ENCODE data around the gene KIF22. TPM values are rescaled to one million over a fixed set of nuclear protein-coding genes. Genes with fewer than 3 reads are reported as not detected.

Gene KIF22
- total and polyA plus RNA-seq, 10 donors, result 26.6 to 59.2 (median 39.0) TPM

- H3K27ac ChIP-seq, result peak overlapping the region in 7 of 8 donors; percentile 60 to 82 (median 77)
- intact Hi-C loops (cut with DNase I; ENCODE audit: low total_unique reads), result no loop called here
- 40 to 64% (median 59%) methylated on average over 7 of the region's 7 CpGs for WGBS, 5 donors
- no peak overlapping the region for H3K4me3 ChIP-seq
- peaks cover 0 to 22% (median 12%) of the 10 kb centered on the region in 6 donors for H3K4me1 ChIP-seq
- H3K36me3 ChIP-seq, result peaks cover 0 to 35% (median 3%) of the 10 kb centered on the region in 6 donors
- H3K9me3 ChIP-seq, result no peaks in the 10 kb centered on the region
- no peak for TF ChIP-seq CTCF (IDR thresholded peaks at IDR 0.05 in 8 of 11, conservative IDR thresholded peaks at IDR 0.05 in 3 of 11)
- peak in 1 of 3 donors; percentile 83 for TF ChIP-seq POLR2AphosphoS5 (IDR thresholded peaks at IDR 0.05)
- TF ChIP-seq POLR2A (IDR thresholded peaks at IDR 0.05), result peak in 1 of 3 donors; percentile 28
- H3K27me3 ChIP-seq (replicated peaks in 1 of 7), result no peaks in the 10 kb centered on the region
- DNase-seq, result no peak
Measured at GRCh38 chr16:29852654-29853053, 62.1 kb downstream of the KIF22 start.

- no peak for DNase-seq
- H3K9me3 ChIP-seq, result no peaks in the 10 kb centered on the region
- WGBS, 5 donors, result 88 to 93% (median 92%) methylated on average over 5 of the region's 5 CpGs
- H3K36me3 ChIP-seq, result peaks cover 0 to 35% (median 15%) of the 10 kb centered on the region in 6 donors
- H3K4me3 ChIP-seq, result no peak overlapping the region
- intact Hi-C loops (cut with DNase I; ENCODE audit: low total_unique reads), result no loop called here
- peaks cover 0 to 15% (median 6%) of the 10 kb centered on the region in 6 donors for H3K4me1 ChIP-seq
- no peak overlapping the region for H3K27ac ChIP-seq
- TF ChIP-seq CTCF (IDR thresholded peaks at IDR 0.05 in 8 of 11, conservative IDR thresholded peaks at IDR 0.05 in 3 of 11) (no peak), POLR2A (IDR thresholded peaks at IDR 0.05) (no peak), POLR2AphosphoS5 (IDR thresholded peaks at IDR 0.05) (no peak)
- no peaks in the 10 kb centered on the region for H3K27me3 ChIP-seq (replicated peaks in 1 of 7)
Measured at GRCh38 chr16:29854520-29855100, 64.1 kb downstream of the KIF22 start.

Small RNAs within 50 kb of the gene (small RNA-seq; reads per million reads assigned to genes)
- gene AC009133.6 (0 reads per million in 4 donors), gene AC120114.4 (0 reads per million in 4 donors)

Other genes starting within 250 kb of the KIF22 start
- 10 to 100 TPM; 21.6 to 46.4 (median 28.7) TPM for gene SPN, start 127.5 kb upstream of the KIF22 start, total RNA-seq
- gene SPN, start 127.5 kb upstream of the KIF22 start, polyA plus RNA-seq, result 1 to 10 TPM; 3.9 to 9.1 (median 7.3) TPM
- 10 to 100 TPM in 6 of 7 donors, 1 to 10 TPM in 1; 8.8 to 37.2 (median 21.7) TPM for gene QPRT, start 111.6 kb upstream of the KIF22 start, total RNA-seq
- 1 to 10 TPM; 3.3 to 8.0 (median 7.5) TPM for gene QPRT, start 111.6 kb upstream of the KIF22 start, polyA plus RNA-seq
- gene C16orf54, start 44.8 kb upstream of the KIF22 start, total RNA-seq, result 10 to 100 TPM; 34.5 to 46.0 (median 40.5) TPM
- 10 to 100 TPM; 15.6 to 21.0 (median 16.6) TPM for gene C16orf54, start 44.8 kb upstream of the KIF22 start, polyA plus RNA-seq
- not detected for gene ZG16, start 12.5 kb upstream of the KIF22 start, total RNA-seq
- gene ZG16, start 12.5 kb upstream of the KIF22 start, polyA plus RNA-seq, result under 1 TPM in 2 of 3 donors, not detected in 1; 0.06 to 0.07 TPM
- 100 to 1,000 TPM in 4 of 7 donors, 10 to 100 TPM in 3; 82.7 to 157 (median 125) TPM for gene MAZ, start 15.8 kb downstream of the KIF22 start, total RNA-seq
- gene MAZ, start 15.8 kb downstream of the KIF22 start, polyA plus RNA-seq, result 100 to 1,000 TPM in 2 of 3 donors, 10 to 100 TPM in 1; 92.2 to 145 (median 100) TPM
- 1 to 10 TPM in 2 of 7 donors, under 1 TPM in 3, not detected in 2; 0.29 to 2.1 (median 0.77) TPM for gene PRRT2, start 21.4 kb downstream of the KIF22 start, total RNA-seq
- under 1 TPM; 0.15 to 0.67 (median 0.22) TPM for gene PRRT2, start 21.4 kb downstream of the KIF22 start, polyA plus RNA-seq
- gene PAGR1, start 25.4 kb downstream of the KIF22 start, total RNA-seq, result 10 to 100 TPM; 17.3 to 43.9 (median 23.6) TPM
- 10 to 100 TPM; 28.8 to 46.4 (median 37.9) TPM for gene PAGR1, start 25.4 kb downstream of the KIF22 start, polyA plus RNA-seq
- 100 to 1,000 TPM; 103 to 200 (median 160) TPM for gene MVP, start 29.7 kb downstream of the KIF22 start, total RNA-seq
- 100 to 1,000 TPM in 1 of 3 donors, 10 to 100 TPM in 2; 72.3 to 153 (median 90.9) TPM for gene MVP, start 29.7 kb downstream of the KIF22 start, polyA plus RNA-seq
- 10 to 100 TPM; 50.2 to 81.2 (median 68.9) TPM for gene CDIPT, start 72.5 kb downstream of the KIF22 start, total RNA-seq
- 10 to 100 TPM; 43.7 to 67.1 (median 53.1) TPM for gene CDIPT, start 72.5 kb downstream of the KIF22 start, polyA plus RNA-seq
- gene SEZ6L2, start 108.8 kb downstream of the KIF22 start, total RNA-seq, result 1 to 10 TPM; 1.9 to 4.1 (median 2.7) TPM
- gene SEZ6L2, start 108.8 kb downstream of the KIF22 start, polyA plus RNA-seq, result 1 to 10 TPM in 1 of 3 donors, under 1 TPM in 2; 0.35 to 1.4 (median 0.54) TPM
- gene ASPHD1, start 109.7 kb downstream of the KIF22 start, total RNA-seq, result under 1 TPM in 3 of 7 donors, not detected in 4; 0.51 to 0.87 (median 0.66) TPM
- 1 to 10 TPM in 1 of 3 donors, under 1 TPM in 2; 0.28 to 1.6 (median 0.99) TPM for gene ASPHD1, start 109.7 kb downstream of the KIF22 start, polyA plus RNA-seq
- 10 to 100 TPM; 20.7 to 59.3 (median 34.7) TPM for gene KCTD13, start 135.5 kb downstream of the KIF22 start, total RNA-seq
- 10 to 100 TPM; 11.2 to 18.9 (median 15.3) TPM for gene KCTD13, start 135.5 kb downstream of the KIF22 start, polyA plus RNA-seq
- gene TMEM219, start 171.3 kb downstream of the KIF22 start, total RNA-seq, result 100 to 1,000 TPM in 5 of 7 donors, 10 to 100 TPM in 2; 89.3 to 135 (median 107) TPM
- 100 to 1,000 TPM; 144 to 191 (median 155) TPM for gene TMEM219, start 171.3 kb downstream of the KIF22 start, polyA plus RNA-seq
- 10 to 100 TPM; 60.0 to 96.5 (median 78.6) TPM for gene TAOK2, start 183.1 kb downstream of the KIF22 start, total RNA-seq
- 10 to 100 TPM; 13.2 to 52.0 (median 18.5) TPM for gene TAOK2, start 183.1 kb downstream of the KIF22 start, polyA plus RNA-seq
- 10 to 100 TPM in 6 of 7 donors, 1 to 10 TPM in 1; 10.0 to 17.7 (median 13.4) TPM for gene HIRIP3, start 204.9 kb downstream of the KIF22 start, total RNA-seq
- gene HIRIP3, start 204.9 kb downstream of the KIF22 start, polyA plus RNA-seq, result 10 to 100 TPM; 12.5 to 16.1 (median 15.5) TPM
- 10 to 100 TPM; 62.6 to 89.5 (median 72.6) TPM for gene INO80E, start 205.5 kb downstream of the KIF22 start, total RNA-seq
- gene INO80E, start 205.5 kb downstream of the KIF22 start, polyA plus RNA-seq, result 10 to 100 TPM; 47.9 to 93.3 (median 57.1) TPM
- 1 to 10 TPM in 6 of 7 donors, under 1 TPM in 1; 0.74 to 4.2 (median 2.5) TPM for gene DOC2A, start 220.3 kb downstream of the KIF22 start, total RNA-seq
- 1 to 10 TPM; 2.0 to 4.8 (median 2.3) TPM for gene DOC2A, start 220.3 kb downstream of the KIF22 start, polyA plus RNA-seq
- gene C16orf92, start 232.4 kb downstream of the KIF22 start, total RNA-seq, result not detected
- gene C16orf92, start 232.4 kb downstream of the KIF22 start, polyA plus RNA-seq, result not detected
- not detected for gene TLCD3B, start 240.5 kb downstream of the KIF22 start, total RNA-seq
- under 1 TPM in 2 of 3 donors, not detected in 1; 0.09 to 0.10 TPM for gene TLCD3B, start 240.5 kb downstream of the KIF22 start, polyA plus RNA-seq

Data from spleen (tissue), 11 donors.